Stomach (tissue), 9 donors: ENCODE data around the gene CCDC90B. TPM values are rescaled to one million over a fixed set of nuclear protein-coding genes. Genes with fewer than 3 reads are reported as not detected.

Experiments
- DNase-seq, 2 donors: peaks; one replicate each; pipeline versions ENCODE4 v3.0.0 to v3.0.0-alpha.2; 2013 to 2019
- H3K27ac ChIP-seq, 5 donors: fragments of 200-600 bp in 4 of 5; sonication (generic) in 4 of 5; one replicate each; pipeline ENCODE4 v1.5.1; 2013 to 2019; ENCODE audit warnings: mild to moderate bottlenecking in 1 of 5, moderate library complexity in 1 of 5
- H3K27me3 ChIP-seq, 3 donors: fragments of 200-600 bp; sonication (generic); one replicate each; pipeline ENCODE4 v1.5.1; 2017 to 2019; ENCODE audit warnings: mixed run types in 1 of 3
- H3K36me3 ChIP-seq, 4 donors: fragments of 200-600 bp; sonication (generic); 1 replicate in 3 of 4; 2 replicates in 1 of 4; pipeline ENCODE4 v1.5.1; 2016 to 2019
- H3K4me1 ChIP-seq, 4 donors: fragments of 200-600 bp; sonication (generic); one replicate each; pipeline ENCODE4 v1.5.1; 2016 to 2019
- H3K4me3 ChIP-seq, 4 donors: fragments of 200-600 bp; sonication (generic) in 3 of 4; one replicate each; pipeline ENCODE4 v1.5.1; 2016 to 2019; ENCODE audit warnings: mild to moderate bottlenecking in 1 of 4
- H3K9me3 ChIP-seq, 4 donors: fragments of 200-600 bp; sonication (generic); one replicate each; pipeline ENCODE4 v1.5.1; 2016 to 2019
- CTCF ChIP-seq, 7 experiments: fragments of 450-650 bp in 4 of 7; fragments of 200-600 bp in 3 of 7; sonication (generic) in 3 of 7; IDR thresholded peaks; one replicate each; pipeline ENCODE4 v1.5.1; 2016 to 2019; ENCODE audit warnings: antibody characterized with exemption in 7 of 7, control low read depth in 2 of 7, mild to moderate bottlenecking in 1 of 7
- EP300 ChIP-seq: sonication (generic); formaldehyde crosslinking; IDR thresholded peaks from one replicate; pipeline ENCODE4 v1.6.1; 2017; ENCODE audit warnings: antibody characterized with exemption
- POLR2A ChIP-seq, 4 donors: fragments of 450-650 bp; IDR thresholded peaks; one replicate each; pipeline ENCODE4 v1.6.1; 2016; ENCODE audit warnings: antibody characterized with exemption in 4 of 4, control low read depth in 2 of 4, mild to moderate bottlenecking in 1 of 4, moderate library complexity in 1 of 4
- POLR2AphosphoS5 ChIP-seq, 3 donors: sonication (generic); formaldehyde crosslinking; IDR thresholded peaks; one replicate each; pipeline ENCODE4 v1.6.1; 2016; ENCODE audit warnings: antibody characterized with exemption in 3 of 3
- WGBS, 5 donors: extraction: QIAGEN DNeasy Blood & Tissue Kit in 3 of 5; methylation state at CpG; one replicate each; pipeline versions ENCODE4 v1.1.5 to v1.1.7; 2013 to 2018; 5-methylcytosine and 5-hydroxymethylcytosine counted together
- intact Hi-C: fragments of 100-400 bp; cut with DNase I; formaldehyde crosslinking; loops from one replicate; pipeline ENCODE4 v1.15.1; 2023; ENCODE audit warnings: low total_unique reads
- polyA plus RNA-seq, 3 donors: library from polyadenylated mRNA; stranded (reverse); fragments of 200-250 nt; gene quantifications; one replicate each; pipeline ENCODE4 v1.2.3, GENCODE V29; 2013
- total RNA-seq, 5 donors: library from RNA; depleted of rRNA; stranded (reverse); fragments of >200 nt; gene quantifications; one replicate each; pipeline versions ENCODE4 v1.1.0 to v1.2.3, GENCODE V29; 2014 to 2016
- donor health status: healthy with polysubstance abuse.
- donor health status: Bipolar disorder and iron deficiency.
- donor health status: healthy.

The CCDC90B gene
- total and polyA plus RNA-seq, 8 donors: 5.3 to 48.4 (median 29.4) TPM

GRCh38 chr11:83252941-83253340 lies 33.2 kb downstream of the CCDC90B start:
- Histone ChIP-seq H3K36me3 (peaks cover 0 to 13% (median 10%) of the 10 kb centered on the region in 4 donors), H3K4me3 (no peak overlapping the region), H3K27ac (no peak overlapping the region), H3K4me1 (peaks cover 0 to 19% (median 2%) of the 10 kb centered on the region in 4 donors), H3K9me3 (no peaks in the 10 kb centered on the region), H3K27me3 (no peaks in the 10 kb centered on the region)
- intact Hi-C loops: loop anchor here (5.0 kb wide), 1 partner anchor 346 kb away; no protein-coding TSS in a partner anchor
- no peak for DNase-seq
- 81 to 97% (median 90%) methylated on average over 2 of the region's 2 CpGs for WGBS, 5 donors
- TF ChIP-seq POLR2A (IDR thresholded peaks at IDR 0.05) (no peak), EP300 (no peak), POLR2AphosphoS5 (IDR thresholded peaks at IDR 0.05) (no peak), CTCF (IDR thresholded peaks at IDR 0.05) (no peak)

GRCh38 chr11:83252266-83252665 lies 33.9 kb downstream of the CCDC90B start:
- Histone ChIP-seq H3K4me1 (peaks cover 0 to 16% (median 2%) of the 10 kb centered on the region in 4 donors), H3K4me3 (no peak overlapping the region), H3K27me3 (no peaks in the 10 kb centered on the region), H3K9me3 (no peaks in the 10 kb centered on the region), H3K27ac (no peak overlapping the region), H3K36me3 (peaks cover 0 to 11% (median 5%) of the 10 kb centered on the region in 4 donors)
- intact Hi-C loops: loop anchor here (5.0 kb wide), 1 partner anchor 345 kb away; no protein-coding TSS in a partner anchor
- 90 to 95% (median 92%) methylated on average over 2 of the region's 2 CpGs for WGBS, 5 donors
- TF ChIP-seq POLR2AphosphoS5 (IDR thresholded peaks at IDR 0.05): no peak
- no peak for TF ChIP-seq EP300
- DNase-seq: no peak

DNA sequence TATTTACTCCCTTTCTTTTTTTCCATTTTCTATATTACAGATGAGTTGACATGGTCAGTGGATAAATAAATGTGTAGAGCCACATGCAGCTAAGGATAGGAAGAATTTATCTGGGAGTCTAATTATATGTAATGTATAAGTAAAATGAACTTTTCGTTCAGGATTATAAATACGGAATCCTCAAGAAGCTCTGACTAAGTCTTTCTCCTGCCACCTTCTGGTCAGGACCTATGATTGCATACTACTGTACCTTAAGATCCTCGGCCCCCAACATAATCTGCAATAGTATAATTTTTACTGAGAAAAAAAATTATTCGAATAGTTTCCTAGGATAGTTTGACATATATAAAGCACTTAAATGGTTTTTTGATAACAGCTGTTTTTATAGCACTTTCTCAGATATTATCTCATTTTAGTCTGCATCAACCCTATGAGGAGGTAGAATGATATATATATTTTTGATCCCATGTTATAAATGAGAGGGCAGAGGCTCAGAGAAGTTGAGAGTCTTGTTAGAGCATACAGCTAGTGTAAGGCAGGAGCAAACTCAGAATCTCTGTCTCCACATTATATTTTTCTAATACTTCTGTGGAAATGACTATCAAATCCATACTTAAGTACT lies 36.1 kb downstream of the CCDC90B start:
- WGBS, 5 donors: 4 to 12% (median 7%) methylated on average over 4 of the region's 4 CpGs
- peak in 5 of 7 experiments; percentile 33 to 66 (median 54) for TF ChIP-seq CTCF (IDR thresholded peaks at IDR 0.05)
- no peak for TF ChIP-seq EP300
- H3K27ac ChIP-seq: no peak overlapping the region
- no peaks in the 10 kb centered on the region for H3K27me3 ChIP-seq
- H3K4me3 ChIP-seq: no peak overlapping the region
- intact Hi-C loops: loop anchor here (5.0 kb wide), 1 partner anchor 343 kb away; no protein-coding TSS in a partner anchor
- peak in 1 of 2 donors; percentile 68 for DNase-seq
- peaks cover 0 to 7% (median 0%) of the 10 kb centered on the region in 4 donors for H3K4me1 ChIP-seq
- no peaks in the 10 kb centered on the region for H3K9me3 ChIP-seq
- peaks cover 0 to 11% (median 5%) of the 10 kb centered on the region in 4 donors for H3K36me3 ChIP-seq

DNA sequence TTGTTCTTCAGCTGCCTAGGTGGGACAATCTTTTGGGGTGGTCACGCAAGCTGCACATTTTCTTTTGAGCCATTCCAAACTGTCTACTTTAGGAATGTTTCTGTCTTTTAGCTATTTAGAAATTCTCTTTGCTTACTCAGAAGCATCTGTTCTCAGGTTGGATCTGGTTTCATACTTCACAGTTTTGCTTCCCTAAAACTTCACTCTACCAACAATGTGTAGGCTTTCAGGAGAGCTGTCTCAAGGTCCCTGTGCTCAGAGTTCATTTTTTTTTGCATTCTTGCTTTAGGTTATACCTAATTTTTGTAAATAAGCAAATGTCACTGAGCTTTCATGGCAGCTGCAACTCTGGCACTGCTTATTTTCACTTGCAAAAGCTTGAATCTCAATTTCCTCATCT lies 36.7 kb downstream of the CCDC90B start:
- H3K4me1 ChIP-seq: peaks cover 0 to 7% (median 0%) of the 10 kb centered on the region in 4 donors
- intact Hi-C loops: no loop called here
- DNase-seq: no peak
- no peak overlapping the region for H3K4me3 ChIP-seq
- no peak overlapping the region for H3K27ac ChIP-seq
- H3K9me3 ChIP-seq: no peaks in the 10 kb centered on the region
- WGBS, 5 donors: 92 to 100% (median 96%) methylated on average over 1 of the region's 1 CpG
- H3K36me3 ChIP-seq: peaks cover 0 to 11% (median 5%) of the 10 kb centered on the region in 4 donors
- TF ChIP-seq POLR2A (IDR thresholded peaks at IDR 0.05): no peak
- TF ChIP-seq EP300: no peak
- TF ChIP-seq CTCF (IDR thresholded peaks at IDR 0.05): no peak
- no peak for TF ChIP-seq POLR2AphosphoS5 (IDR thresholded peaks at IDR 0.05)
- no peaks in the 10 kb centered on the region for H3K27me3 ChIP-seq
